ENCODE data around the gene HMGCS2. TPM values are rescaled to one million over a fixed set of nuclear protein-coding genes. Genes with fewer than 3 reads are reported as not detected.

HMGCS2 gene
- polyA plus RNA-seq, 1 experiment: not detected

GRCh38 chr1:119702384-119702783, 66.3 kb downstream of the HMGCS2 start:
- Histone ChIP-seq H3K27ac (ENCODE audit: low read depth, low read length) (no peak overlapping the region), H3K9me3 (ENCODE audit: control insufficient read depth, insufficient read depth, low read length) (peaks cover 6% of the 10 kb centered on the region; the same call in 1 of the 2 replicates), H3K4me3 (ENCODE audit: low read depth, low read length) (no peak overlapping the region), H3K27me3 (ENCODE audit: control insufficient read depth, insufficient read depth, low read length) (peaks cover 11% of the 10 kb centered on the region)
- TF ChIP-seq CTCF (IDR thresholded peaks at IDR 0.05; ENCODE audit: low read depth, low read length): no peak
- CTCF ChIA-PET: interaction anchor here (2.8 kb wide), 1 partner anchor 27 kb away, joined by 13 read pairs; no protein-coding TSS in a partner anchor
- POLR2A ChIA-PET: no interaction called here
- no peak for DNase-seq (ENCODE audit: low read depth, low spot score)

GRCh38 chr1:119701659-119702058, 67.0 kb downstream of the HMGCS2 start:
- POLR2A ChIA-PET: no interaction called here
- no peak for TF ChIP-seq CTCF (IDR thresholded peaks at IDR 0.05; ENCODE audit: low read depth, low read length)
- Histone ChIP-seq H3K27ac (ENCODE audit: low read depth, low read length) (no peak overlapping the region), H3K9me3 (ENCODE audit: control insufficient read depth, insufficient read depth, low read length) (peaks cover 6% of the 10 kb centered on the region; the same call in 1 of the 2 replicates), H3K4me3 (ENCODE audit: low read depth, low read length) (no peak overlapping the region), H3K27me3 (ENCODE audit: control insufficient read depth, insufficient read depth, low read length) (peaks cover 12% of the 10 kb centered on the region)
- CTCF ChIA-PET: no interaction called here
- DNase-seq (ENCODE audit: low read depth, low spot score): no peak

- DNase-seq (ENCODE audit: low read depth, low spot score): no peak
- peaks cover 6% of the 10 kb centered on the region; the same call in 1 of the 2 replicates for H3K9me3 ChIP-seq (ENCODE audit: control insufficient read depth, insufficient read depth, low read length)
- ChIA-PET POLR2A (no interaction called here), CTCF (no interaction called here)
- no peak overlapping the region for H3K4me3 ChIP-seq (ENCODE audit: low read depth, low read length)
- no peak for TF ChIP-seq CTCF (IDR thresholded peaks at IDR 0.05; ENCODE audit: low read depth, low read length)
- H3K27me3 ChIP-seq (ENCODE audit: control insufficient read depth, insufficient read depth, low read length): peaks cover 12% of the 10 kb centered on the region
- no peak overlapping the region for H3K27ac ChIP-seq (ENCODE audit: low read depth, low read length)
Observed at GRCh38 chr1:119700326-119700725, 68.4 kb downstream of the HMGCS2 start.

Other genes with a start within 250 kb of the HMGCS2 start
- gene ZNF697, start 120.6 kb downstream of the HMGCS2 start, polyA plus RNA-seq (2011; rRNA removed): 11.6 and 12.9 TPM in 2 replicates
- 108 and 174 TPM in 2 replicates for gene PHGDH, start 57.0 kb downstream of the HMGCS2 start, polyA plus RNA-seq (2011; rRNA removed)
- gene REG4, start 42.6 kb upstream of the HMGCS2 start, polyA plus RNA-seq (2011; rRNA removed): not detected in 2 replicates
- not detected in 2 replicates for gene ADAM30, start 127.6 kb upstream of the HMGCS2 start, polyA plus RNA-seq (2011; rRNA removed)